GM21515 (cell line): ENCODE results near the gene ZBTB45.
"Not testable (repeated sequence)": the region's sequence is repeated elsewhere in the genome, so short reads cannot be mapped to it uniquely, and the experiment has no call there.

Source experiments
- ATAC-seq: cut with Tn5 transposase; IDR thresholded peaks from one replicate; pipeline ENCODE4 v1.9.1; 2021; ENCODE audit not compliant: unreplicated experiment

Gene ZBTB45

GRCh38 chr19:58476498-58477015 is 43.1 kb downstream of the ZBTB45 start:
- no peak for ATAC-seq

GRCh38 chr19:58475714-58476497 is 43.7 kb downstream of the ZBTB45 start, which contains the start of gene ZNF446:
ZNF446 (plus strand) TSS chr19:58476352; CDS start chr19:58477219, 867 bp downstream.
- ATAC-seq = peak; percentile 74

- ATAC-seq = peak; percentile 2
Measured at GRCh38 chr19:58474997-58475713, 44.5 kb downstream of the ZBTB45 start.

- ATAC-seq = no peak
Measured at GRCh38 chr19:58474291-58474996, 45.2 kb downstream of the ZBTB45 start.

GRCh38 chr19:58473775-58474174 is 45.8 kb downstream of the ZBTB45 start:
- ATAC-seq = no peak

GRCh38 chr19:58471736-58472135 is 47.9 kb downstream of the ZBTB45 start:
- ATAC-seq = no peak

GRCh38 chr19:58470837-58471543 is 48.6 kb downstream of the ZBTB45 start:
- not testable (repeated sequence) for ATAC-seq

- ATAC-seq = no peak
Measured at GRCh38 chr19:58469241-58470013, 50.2 kb downstream of the ZBTB45 start.

GRCh38 chr19:58468216-58468839 is 51.3 kb downstream of the ZBTB45 start:
- ATAC-seq = no peak

- ATAC-seq = peak; percentile 83
Measured at GRCh38 chr19:58466760-58467589, 52.6 kb downstream of the ZBTB45 start, which contains the start of gene ZNF324. ZNF324 (plus strand) TSS chr19:58467080; CDS start chr19:58469186, 2,106 bp downstream.

- ATAC-seq = peak; percentile 9
Measured at GRCh38 chr19:58466089-58466759, 53.4 kb downstream of the ZBTB45 start.
